Measurements from ENCODE around the gene GADD45B.

- TF ChIP-seq CTCF (IDR thresholded peaks at IDR 0.05): no peak
- no peak for TF ChIP-seq EP300 (IDR thresholded peaks at IDR 0.05)
- no peak for TF ChIP-seq POLR2A (IDR thresholded peaks at IDR 0.05)
These were observed 31.5 kb upstream of the GADD45B start for GRCh38 chr19:2444251-2445002.

Data from stomach (tissue), 4 donors.